Measurements from ENCODE around the gene FAM240B.

DNA sequence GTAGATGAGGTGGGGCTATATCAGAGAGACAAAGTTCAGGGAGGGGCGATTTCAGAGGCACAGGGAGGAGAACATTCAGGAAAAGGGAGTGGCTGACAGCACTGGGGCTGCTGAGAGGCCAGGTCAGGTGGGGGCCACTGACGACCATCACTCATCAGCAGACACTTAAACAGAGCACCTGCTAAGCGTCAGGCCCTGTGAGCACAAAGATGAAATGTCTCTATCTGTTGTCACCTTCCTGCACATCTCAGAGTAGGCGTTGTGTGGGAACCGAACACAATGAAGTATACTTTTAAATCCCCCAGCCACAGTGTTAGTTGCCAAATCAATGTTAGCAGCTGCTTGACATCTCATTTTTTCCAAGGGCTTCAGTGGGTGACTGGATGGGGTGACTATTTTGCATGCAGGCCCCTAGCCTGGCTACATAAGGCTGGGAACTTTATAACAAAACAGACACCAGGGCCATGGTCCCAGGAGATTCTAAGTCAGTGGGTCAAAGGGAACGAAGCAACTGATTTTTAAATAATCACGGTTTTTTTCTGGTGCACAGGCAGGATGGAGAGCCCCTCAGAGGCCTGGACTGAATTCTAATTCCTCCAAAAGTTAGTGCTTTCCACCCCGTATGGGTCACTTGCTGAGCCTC lies 68.4 kb downstream of the FAM240B start:
- TF ChIP-seq, protein P1, sequence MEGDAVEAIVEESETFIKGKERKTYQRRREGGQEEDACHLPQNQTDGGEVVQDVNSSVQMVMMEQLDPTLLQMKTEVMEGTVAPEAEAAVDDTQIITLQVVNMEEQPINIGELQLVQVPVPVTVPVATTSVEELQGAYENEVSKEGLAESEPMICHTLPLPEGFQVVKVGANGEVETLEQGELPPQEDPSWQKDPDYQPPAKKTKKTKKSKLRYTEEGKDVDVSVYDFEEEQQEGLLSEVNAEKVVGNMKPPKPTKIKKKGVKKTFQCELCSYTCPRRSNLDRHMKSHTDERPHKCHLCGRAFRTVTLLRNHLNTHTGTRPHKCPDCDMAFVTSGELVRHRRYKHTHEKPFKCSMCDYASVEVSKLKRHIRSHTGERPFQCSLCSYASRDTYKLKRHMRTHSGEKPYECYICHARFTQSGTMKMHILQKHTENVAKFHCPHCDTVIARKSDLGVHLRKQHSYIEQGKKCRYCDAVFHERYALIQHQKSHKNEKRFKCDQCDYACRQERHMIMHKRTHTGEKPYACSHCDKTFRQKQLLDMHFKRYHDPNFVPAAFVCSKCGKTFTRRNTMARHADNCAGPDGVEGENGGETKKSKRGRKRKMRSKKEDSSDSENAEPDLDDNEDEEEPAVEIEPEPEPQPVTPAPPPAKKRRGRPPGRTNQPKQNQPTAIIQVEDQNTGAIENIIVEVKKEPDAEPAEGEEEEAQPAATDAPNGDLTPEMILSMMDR (IDR thresholded peaks at IDR 0.05) = no peak
- no peak for TF ChIP-seq POLR2A (IDR thresholded peaks at IDR 0.05)
